ENCODE results near the gene SBF2. TPM values are rescaled to one million over a fixed set of nuclear protein-coding genes. Genes with fewer than 3 reads are reported as not detected.

The SBF2 gene
- total and polyA plus RNA-seq, 9 of the 15 experiments (the other 6 are each of a cell fraction or from before 2014, with no cell fraction given), result 0.80 to 9.5 (median 5.0) TPM

GRCh38 chr11:10317776-10318526 is 23.9 kb upstream of the SBF2 start:
- Histone ChIP-seq H3K9me3 (replicated peaks; ENCODE audit: control insufficient read depth, insufficient read depth, low read depth, low read length) (no peaks in the 10 kb centered on the region), H3K9me1 (ENCODE audit: control insufficient read depth, insufficient read depth, low read length) (no peaks in the 10 kb centered on the region), H3K27ac (ENCODE audit: extremely low read depth, low read depth, low read length) (no peak overlapping the region), H2AFZ (ENCODE audit: low read depth, low read length) (no peak overlapping the region), H3K9ac (ENCODE audit: insufficient read depth in 1 of 2, low read depth in 2 of 2, low read length in 2 of 2) (no peak overlapping the region), H3K36me3 (ENCODE audit: control insufficient read depth, insufficient read depth, low read length) (no peaks in the 10 kb centered on the region), H3K27me3 (ENCODE audit: control insufficient read depth in 2 of 2, insufficient read depth in 2 of 2, low read length in 2 of 2) (peaks cover 0 to 4% of the 10 kb centered on the region in 2 experiments; a peak in 2 of 5 replicates), H3K4me3 (no peak overlapping the region), H4K20me1 (replicated peaks; ENCODE audit: control insufficient read depth, insufficient read depth, low read length) (no peaks in the 10 kb centered on the region; the same call in 1 of the 2 replicates), H3K4me2 (ENCODE audit: insufficient read depth, low read length) (no peak overlapping the region), H3K79me2 (ENCODE audit: control insufficient read depth, insufficient read depth, low read length) (no peaks in the 10 kb centered on the region), H3K4me1 (replicated peaks in 1 of 2; ENCODE audit: control insufficient read depth in 2 of 2, insufficient read depth in 2 of 2, low read length in 2 of 2) (peaks cover 0 to 5% of the 10 kb centered on the region in 2 experiments; a peak in 2 of 5 replicates)
- DNase-seq (ENCODE audit: extremely low read depth in 1 of 4, low spot score in 3 of 4) (no peak), ATAC-seq (no peak), FAIRE-seq (no peak)
- intact Hi-C loops (cut with micrococcal nuclease) (loop anchor here (10.0 kb wide), 1 partner anchor 213 kb away; no protein-coding TSS in a partner anchor), in situ Hi-C loops (cut with MboI) (loop anchor here (10.0 to 25.0 kb wide), 2 partner anchors 456 to 553 kb away; no protein-coding TSS in a partner anchor)
- no TSS peak for BruUV-seq (replicated peaks)
- 3% methylated on average over 5 of the region's 5 CpGs for WGBS (ENCODE audit: insufficient coverage, low coverage, missing lambda C conversion rate)
- ChIA-PET POLR2A (interaction anchor here (0.8 to 2.4 kb wide), 3 partner anchors 9 to 15 kb away, joined by 4 to 8 read pairs (median 4); no protein-coding TSS in a partner anchor), CTCF (ENCODE audit: low intra/inter-chr PET ratio) (no interaction called here)
- TF ChIP-seq CREB3L1 (IDR thresholded peaks at IDR 0.05; ENCODE audit: borderline replicate concordance, low read depth), result no peak
- TF ChIP-seq RAD21 (CRISPR knock-in tag; conservative IDR thresholded peaks at IDR 0.05 in 1 of 2, IDR thresholded peaks at IDR 0.05 in 1 of 2), result no peak
- TF ChIP-seq ZNF384 (IDR thresholded peaks at IDR 0.05; ENCODE audit: low read depth, low read length), result 0 out of 2 replicates have a peak, but pooled peaks have one; percentile 43
- TF ChIP-seq KAT7 (CRISPR knock-in tag; IDR thresholded peaks at IDR 0.05; ENCODE audit: borderline replicate concordance), result no peak
- no peak for TF ChIP-seq POLR3G (IDR thresholded peaks at IDR 0.05; ENCODE audit: extremely low read depth, insufficient read length, insufficient replicate concordance)
